Panc1 (cell line): ENCODE measurements around the gene SLC6A19.

Source experiments
- POLR2AphosphoS5 ChIP-seq: IDR thresholded peaks from 2 replicates; pipeline ENCODE4 v1.6.1; 2012; ENCODE audit warnings: mild to moderate bottlenecking, low read depth, low read length, moderate library complexity
- REST ChIP-seq, 2 experiments: IDR thresholded peaks; 2 replicates each; pipeline ENCODE4 v1.6.1; 2011 to 2012; ENCODE audit warnings: low read depth in 2 of 2, control low read depth in 1 of 2, low read length in 1 of 2, mild to moderate bottlenecking in 1 of 2, moderate library complexity in 1 of 2; ENCODE audit not compliant: insufficient read depth in 1 of 2
- SIN3A ChIP-seq: IDR thresholded peaks from 2 replicates; pipeline ENCODE4 v1.6.1; 2012; ENCODE audit warnings: low read depth, mild to moderate bottlenecking, low read length, moderate library complexity, borderline replicate concordance; ENCODE audit not compliant: insufficient read depth
- TCF7L2 ChIP-seq: IDR thresholded peaks from 2 replicates; pipeline ENCODE4 v1.6.1; 2011; ENCODE audit warnings: mild to moderate bottlenecking, low read depth, low read length, inconsistent platforms
- TF ChIP-seq, protein P1 (sequence below): fragments of 450-650 bp; IDR thresholded peaks from 2 replicates; pipeline ENCODE4 v1.5.1; 2017; ENCODE audit warnings: mild to moderate bottlenecking

DNA sequence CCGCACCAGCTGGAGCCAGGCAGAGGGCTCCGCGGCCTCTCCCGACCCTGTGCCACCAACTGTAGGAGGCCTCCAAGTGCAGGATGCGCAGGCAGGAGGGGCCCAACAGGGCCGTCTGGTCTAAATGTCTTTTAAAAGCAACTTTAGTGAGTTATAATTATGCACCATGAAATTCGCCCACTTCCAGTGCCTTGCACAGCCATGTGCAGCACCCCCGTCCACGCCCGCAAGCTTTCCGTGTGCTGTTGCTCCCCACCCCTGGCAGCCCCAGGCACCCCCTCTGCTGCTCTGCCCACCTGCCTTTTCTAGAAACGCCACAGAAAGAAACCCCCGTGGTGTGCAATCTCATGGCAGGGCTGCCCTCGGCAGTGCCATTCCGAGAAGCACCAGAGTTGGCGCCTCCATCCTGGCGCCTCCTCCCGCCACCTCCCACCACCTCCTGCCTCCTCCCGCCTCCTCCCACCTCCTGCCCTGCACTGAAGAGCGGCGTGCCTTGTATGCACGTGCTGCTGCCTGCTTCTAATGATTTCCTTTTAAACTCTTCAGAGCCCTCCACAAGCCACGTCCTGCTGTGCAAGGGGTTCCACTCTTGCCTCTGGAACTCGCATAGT, 16.3 kb downstream of the SLC6A19 start:
- TF ChIP-seq, protein P1, sequence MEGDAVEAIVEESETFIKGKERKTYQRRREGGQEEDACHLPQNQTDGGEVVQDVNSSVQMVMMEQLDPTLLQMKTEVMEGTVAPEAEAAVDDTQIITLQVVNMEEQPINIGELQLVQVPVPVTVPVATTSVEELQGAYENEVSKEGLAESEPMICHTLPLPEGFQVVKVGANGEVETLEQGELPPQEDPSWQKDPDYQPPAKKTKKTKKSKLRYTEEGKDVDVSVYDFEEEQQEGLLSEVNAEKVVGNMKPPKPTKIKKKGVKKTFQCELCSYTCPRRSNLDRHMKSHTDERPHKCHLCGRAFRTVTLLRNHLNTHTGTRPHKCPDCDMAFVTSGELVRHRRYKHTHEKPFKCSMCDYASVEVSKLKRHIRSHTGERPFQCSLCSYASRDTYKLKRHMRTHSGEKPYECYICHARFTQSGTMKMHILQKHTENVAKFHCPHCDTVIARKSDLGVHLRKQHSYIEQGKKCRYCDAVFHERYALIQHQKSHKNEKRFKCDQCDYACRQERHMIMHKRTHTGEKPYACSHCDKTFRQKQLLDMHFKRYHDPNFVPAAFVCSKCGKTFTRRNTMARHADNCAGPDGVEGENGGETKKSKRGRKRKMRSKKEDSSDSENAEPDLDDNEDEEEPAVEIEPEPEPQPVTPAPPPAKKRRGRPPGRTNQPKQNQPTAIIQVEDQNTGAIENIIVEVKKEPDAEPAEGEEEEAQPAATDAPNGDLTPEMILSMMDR = no peak
- TF ChIP-seq REST (IDR thresholded peaks at IDR 0.05; ENCODE audit: insufficient read depth in 1 of 2, low read depth in 2 of 2, low read length in 1 of 2) = no peak
- no peak for TF ChIP-seq POLR2AphosphoS5
- no peak for TF ChIP-seq TCF7L2
- TF ChIP-seq SIN3A = no peak
